ENCODE measurements around the gene ELANE.
"Not testable (repeated sequence)": the region's sequence is repeated elsewhere in the genome, so short reads cannot be mapped to it uniquely, and the experiment has no call there.

- TF ChIP-seq CTCF, POLR2A, POLR2AphosphoS5 (IDR thresholded peaks at IDR 0.05): not testable (repeated sequence)
Observed at GRCh38 chr19:878751-879561, 26.9 kb downstream of the ELANE start.

Data from prostate gland (tissue), 2 donors.